ENCODE measurements around the gene USP25.

DNA sequence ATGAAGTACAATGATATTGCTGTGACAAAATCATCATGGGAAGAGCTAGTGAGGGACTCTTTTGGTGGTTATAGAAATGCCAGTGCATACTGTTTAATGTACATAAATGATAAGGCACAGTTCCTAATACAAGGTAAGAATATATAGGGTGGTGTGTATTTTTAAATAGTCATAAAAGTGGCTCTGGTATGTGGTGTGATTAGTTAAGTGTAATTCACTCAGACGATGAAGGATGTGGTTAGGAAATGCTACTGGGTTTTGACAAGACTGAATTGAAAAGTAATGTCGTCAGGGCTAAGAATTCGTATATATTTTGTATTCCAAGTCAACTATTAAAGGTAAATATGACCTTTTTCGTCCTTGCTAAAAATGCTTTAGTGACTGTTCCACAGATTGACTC lies 101.7 kb downstream of the USP25 start:
- TF ChIP-seq, protein P1, sequence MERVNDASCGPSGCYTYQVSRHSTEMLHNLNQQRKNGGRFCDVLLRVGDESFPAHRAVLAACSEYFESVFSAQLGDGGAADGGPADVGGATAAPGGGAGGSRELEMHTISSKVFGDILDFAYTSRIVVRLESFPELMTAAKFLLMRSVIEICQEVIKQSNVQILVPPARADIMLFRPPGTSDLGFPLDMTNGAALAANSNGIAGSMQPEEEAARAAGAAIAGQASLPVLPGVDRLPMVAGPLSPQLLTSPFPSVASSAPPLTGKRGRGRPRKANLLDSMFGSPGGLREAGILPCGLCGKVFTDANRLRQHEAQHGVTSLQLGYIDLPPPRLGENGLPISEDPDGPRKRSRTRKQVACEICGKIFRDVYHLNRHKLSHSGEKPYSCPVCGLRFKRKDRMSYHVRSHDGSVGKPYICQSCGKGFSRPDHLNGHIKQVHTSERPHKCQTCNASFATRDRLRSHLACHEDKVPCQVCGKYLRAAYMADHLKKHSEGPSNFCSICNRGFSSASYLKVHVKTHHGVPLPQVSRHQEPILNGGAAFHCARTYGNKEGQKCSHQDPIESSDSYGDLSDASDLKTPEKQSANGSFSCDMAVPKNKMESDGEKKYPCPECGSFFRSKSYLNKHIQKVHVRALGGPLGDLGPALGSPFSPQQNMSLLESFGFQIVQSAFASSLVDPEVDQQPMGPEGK (CRISPR knock-in tag; IDR thresholded peaks at IDR 0.05; ENCODE audit: borderline replicate concordance), result no peak
- TF ChIP-seq, protein P2, sequence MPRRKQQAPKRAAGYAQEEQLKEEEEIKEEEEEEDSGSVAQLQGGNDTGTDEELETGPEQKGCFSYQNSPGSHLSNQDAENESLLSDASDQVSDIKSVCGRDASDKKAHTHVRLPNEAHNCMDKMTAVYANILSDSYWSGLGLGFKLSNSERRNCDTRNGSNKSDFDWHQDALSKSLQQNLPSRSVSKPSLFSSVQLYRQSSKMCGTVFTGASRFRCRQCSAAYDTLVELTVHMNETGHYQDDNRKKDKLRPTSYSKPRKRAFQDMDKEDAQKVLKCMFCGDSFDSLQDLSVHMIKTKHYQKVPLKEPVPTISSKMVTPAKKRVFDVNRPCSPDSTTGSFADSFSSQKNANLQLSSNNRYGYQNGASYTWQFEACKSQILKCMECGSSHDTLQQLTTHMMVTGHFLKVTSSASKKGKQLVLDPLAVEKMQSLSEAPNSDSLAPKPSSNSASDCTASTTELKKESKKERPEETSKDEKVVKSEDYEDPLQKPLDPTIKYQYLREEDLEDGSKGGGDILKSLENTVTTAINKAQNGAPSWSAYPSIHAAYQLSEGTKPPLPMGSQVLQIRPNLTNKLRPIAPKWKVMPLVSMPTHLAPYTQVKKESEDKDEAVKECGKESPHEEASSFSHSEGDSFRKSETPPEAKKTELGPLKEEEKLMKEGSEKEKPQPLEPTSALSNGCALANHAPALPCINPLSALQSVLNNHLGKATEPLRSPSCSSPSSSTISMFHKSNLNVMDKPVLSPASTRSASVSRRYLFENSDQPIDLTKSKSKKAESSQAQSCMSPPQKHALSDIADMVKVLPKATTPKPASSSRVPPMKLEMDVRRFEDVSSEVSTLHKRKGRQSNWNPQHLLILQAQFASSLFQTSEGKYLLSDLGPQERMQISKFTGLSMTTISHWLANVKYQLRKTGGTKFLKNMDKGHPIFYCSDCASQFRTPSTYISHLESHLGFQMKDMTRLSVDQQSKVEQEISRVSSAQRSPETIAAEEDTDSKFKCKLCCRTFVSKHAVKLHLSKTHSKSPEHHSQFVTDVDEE (CRISPR knock-in tag; IDR thresholded peaks at IDR 0.05), result no peak
- TF ChIP-seq ZFP3 (CRISPR knock-in tag; IDR thresholded peaks at IDR 0.05), result no peak
- no peak for TF ChIP-seq ISL1 (CRISPR knock-in tag; IDR thresholded peaks at IDR 0.05)
- no peak for TF ChIP-seq ZNF8 (CRISPR knock-in tag; IDR thresholded peaks at IDR 0.05)
- no peak for TF ChIP-seq ZFP30 (CRISPR knock-in tag; IDR thresholded peaks at IDR 0.05)
- TF ChIP-seq OSR1 (CRISPR knock-in tag; IDR thresholded peaks at IDR 0.05), result no peak
- TF ChIP-seq, protein P3, sequence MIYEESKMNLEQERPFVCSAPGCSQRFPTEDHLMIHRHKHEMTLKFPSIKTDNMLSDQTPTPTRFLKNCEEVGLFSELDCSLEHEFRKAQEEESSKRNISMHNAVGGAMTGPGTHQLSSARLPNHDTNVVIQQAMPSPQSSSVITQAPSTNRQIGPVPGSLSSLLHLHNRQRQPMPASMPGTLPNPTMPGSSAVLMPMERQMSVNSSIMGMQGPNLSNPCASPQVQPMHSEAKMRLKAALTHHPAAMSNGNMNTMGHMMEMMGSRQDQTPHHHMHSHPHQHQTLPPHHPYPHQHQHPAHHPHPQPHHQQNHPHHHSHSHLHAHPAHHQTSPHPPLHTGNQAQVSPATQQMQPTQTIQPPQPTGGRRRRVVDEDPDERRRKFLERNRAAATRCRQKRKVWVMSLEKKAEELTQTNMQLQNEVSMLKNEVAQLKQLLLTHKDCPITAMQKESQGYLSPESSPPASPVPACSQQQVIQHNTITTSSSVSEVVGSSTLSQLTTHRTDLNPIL (CRISPR knock-in tag; IDR thresholded peaks at IDR 0.05; ENCODE audit: low read depth), result no peak
- no peak for TF ChIP-seq SNAI2 (CRISPR knock-in tag; IDR thresholded peaks at IDR 0.05)
- no peak for TF ChIP-seq BACH2 (CRISPR knock-in tag; IDR thresholded peaks at IDR 0.05; ENCODE audit: borderline replicate concordance)
- TF ChIP-seq, protein P4, sequence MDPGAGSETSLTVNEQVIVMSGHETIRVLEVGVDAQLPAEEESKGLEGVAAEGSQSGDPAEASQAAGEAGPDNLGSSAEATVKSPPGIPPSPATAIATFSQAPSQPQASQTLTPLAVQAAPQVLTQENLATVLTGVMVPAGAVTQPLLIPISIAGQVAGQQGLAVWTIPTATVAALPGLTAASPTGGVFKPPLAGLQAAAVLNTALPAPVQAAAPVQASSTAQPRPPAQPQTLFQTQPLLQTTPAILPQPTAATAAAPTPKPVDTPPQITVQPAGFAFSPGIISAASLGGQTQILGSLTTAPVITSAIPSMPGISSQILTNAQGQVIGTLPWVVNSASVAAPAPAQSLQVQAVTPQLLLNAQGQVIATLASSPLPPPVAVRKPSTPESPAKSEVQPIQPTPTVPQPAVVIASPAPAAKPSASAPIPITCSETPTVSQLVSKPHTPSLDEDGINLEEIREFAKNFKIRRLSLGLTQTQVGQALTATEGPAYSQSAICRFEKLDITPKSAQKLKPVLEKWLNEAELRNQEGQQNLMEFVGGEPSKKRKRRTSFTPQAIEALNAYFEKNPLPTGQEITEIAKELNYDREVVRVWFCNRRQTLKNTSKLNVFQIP (CRISPR knock-in tag; IDR thresholded peaks at IDR 0.05; ENCODE audit: borderline replicate concordance, low read depth), result no peak
- no peak for TF ChIP-seq ESRRG (CRISPR knock-in tag; IDR thresholded peaks at IDR 0.05)
- no peak for TF ChIP-seq RARB (CRISPR knock-in tag; IDR thresholded peaks at IDR 0.05)
- TF ChIP-seq ZNF70 (CRISPR knock-in tag; IDR thresholded peaks at IDR 0.05), result no peak
